IMR-90 (cell line): Measurements from ENCODE around the gene CDCA4. TPM values are rescaled to one million over a fixed set of nuclear protein-coding genes. Genes with fewer than 3 reads are reported as not detected.

Experiments used
- ATAC-seq: fragments of 200-7000 bp; cut with Tn5 transposase; 2 replicates; pipeline ENCODE4 v1.9.1; 2020; ENCODE audit warnings: low read depth, mild to moderate bottlenecking, moderate library complexity
- BruUV-seq: library from RNA; stranded (reverse); fragments of 400-500 nt; replicated peaks from 2 replicates; lab custom pipeline; 2021; lab: Mats Ljungman, UMichigan
- CTCF ChIA-PET: fragments of 300-600 bp; formaldehyde crosslinking; extraction: SDS; loops from one replicate; lab custom pipeline; 2021; ENCODE audit warnings: antibody characterized with exemption; lab: Yijun Ruan, JAX
- POLR2A ChIA-PET: fragments of 300-600 bp; sonication (Branson Sonifier 250); formaldehyde crosslinking; loops from one replicate; lab custom pipeline; 2022; ENCODE audit warnings: antibody characterized with exemption; ENCODE audit not compliant: unreplicated experiment; lab: Charles Lee
- DNase-seq: peaks from one replicate; pipeline ENCODE4 v3.0.0; 2013
- H2AFZ ChIP-seq: replicated peaks from 2 replicates; pipeline ENCODE3; 2013; ENCODE audit warnings: low read length, mild to moderate bottlenecking; ENCODE audit not compliant: poor library complexity
- H2AK5ac ChIP-seq: 2 replicates; pipeline ENCODE4 v1.6.1; 2013; ENCODE audit warnings: low read depth, low read length, inconsistent platforms
- H2AK9ac ChIP-seq: replicated peaks from 2 replicates; pipeline ENCODE3; 2013; ENCODE audit warnings: mild to moderate bottlenecking, low read depth, low read length, moderate library complexity; ENCODE audit not compliant: poor library complexity
- H2BK120ac ChIP-seq: 2 replicates; pipeline ENCODE4 v1.6.1; 2013; ENCODE audit warnings: low read depth, low read length, inconsistent platforms
- H2BK15ac ChIP-seq: 3 replicates; pipeline ENCODE4 v1.6.1; 2013; ENCODE audit warnings: low read depth, low read length, inconsistent platforms
- H2BK20ac ChIP-seq: 2 replicates; pipeline ENCODE4 v1.6.1; 2013; ENCODE audit warnings: low read depth, mild to moderate bottlenecking, inconsistent platforms, low read length, moderate library complexity
- H2BK5ac ChIP-seq: 2 replicates; pipeline ENCODE4 v1.6.1; 2013; ENCODE audit warnings: mild to moderate bottlenecking, low read depth, low read length, inconsistent platforms; ENCODE audit not compliant: poor library complexity, severe bottlenecking
- H3K14ac ChIP-seq: replicated peaks from 2 replicates; pipeline ENCODE4 v1.6.1; 2013; ENCODE audit warnings: low read depth, low read length, inconsistent platforms
- H3K18ac ChIP-seq: 2 replicates; pipeline ENCODE4 v1.6.1; 2013; ENCODE audit warnings: low read depth, low read length, control low read depth
- H3K23ac ChIP-seq: 2 replicates; pipeline ENCODE4 v1.6.1; 2013; ENCODE audit warnings: low read depth, low read length, inconsistent platforms
- H3K27ac ChIP-seq: 2 replicates; pipeline ENCODE4 v1.5.1; 2013; ENCODE audit warnings: mild to moderate bottlenecking, control low read depth, low read length; ENCODE audit not compliant: insufficient read depth
- H3K27me3 ChIP-seq: 2 replicates; pipeline ENCODE4 v1.6.1; 2013; ENCODE audit warnings: low read length; ENCODE audit not compliant: control insufficient read depth, insufficient read depth
- H3K36me3 ChIP-seq: 2 replicates; pipeline ENCODE4 v1.6.1; 2013; ENCODE audit warnings: low read length, mixed read lengths; ENCODE audit not compliant: control insufficient read depth, insufficient read depth
- H3K4ac ChIP-seq: 2 replicates; pipeline ENCODE4 v1.6.1; 2013; ENCODE audit warnings: low read depth, low read length, inconsistent platforms
- H3K4me1 ChIP-seq: 2 replicates; pipeline ENCODE4 v1.6.1; 2013; ENCODE audit warnings: low read length, mixed read lengths; ENCODE audit not compliant: control insufficient read depth, insufficient read depth
- H3K4me2 ChIP-seq: 2 replicates; pipeline ENCODE4 v1.6.1; 2013; ENCODE audit warnings: low read depth, mild to moderate bottlenecking, control low read depth, low read length, moderate library complexity
- H3K4me3 ChIP-seq: 2 replicates; pipeline ENCODE4 v1.5.1; 2013; ENCODE audit warnings: low read depth, mild to moderate bottlenecking, control low read depth, low read length, moderate library complexity; ENCODE audit not compliant: insufficient read depth
- H3K56ac ChIP-seq: 2 replicates; pipeline ENCODE4 v1.6.1; 2013; ENCODE audit warnings: low read length, inconsistent platforms; ENCODE audit not compliant: insufficient read depth; ENCODE audit errors: extremely low read depth
- H3K79me1 ChIP-seq, 2 experiments: 2 replicates each; pipeline ENCODE4 v1.6.1; 2013; ENCODE audit warnings: low read length in 2 of 2, inconsistent platforms in 1 of 2, low read depth in 1 of 2
- H3K9ac ChIP-seq: 2 replicates; pipeline ENCODE4 v1.6.1; 2013; ENCODE audit warnings: low read depth, low read length, control low read depth
- H3K9me1 ChIP-seq: 2 replicates; pipeline ENCODE4 v1.6.1; 2013; ENCODE audit warnings: low read length, inconsistent platforms; ENCODE audit not compliant: insufficient read depth
- H3K9me3 ChIP-seq: 2 replicates; pipeline ENCODE4 v1.6.1; 2013; ENCODE audit warnings: low read length; ENCODE audit not compliant: control insufficient read depth, insufficient read depth
- H4K20me1 ChIP-seq: 2 replicates; pipeline ENCODE4 v1.6.1; 2013; ENCODE audit warnings: low read length, inconsistent platforms; ENCODE audit not compliant: insufficient read depth
- H4K5ac ChIP-seq: 2 replicates; pipeline ENCODE4 v1.6.1; 2013; ENCODE audit warnings: mild to moderate bottlenecking, low read depth, low read length, control low read depth
- H4K8ac ChIP-seq, 2 experiments: 2 replicates each; pipeline ENCODE4 v1.6.1; 2013; ENCODE audit warnings: low read depth in 2 of 2, low read length in 2 of 2, control low read depth in 1 of 2, inconsistent platforms in 1 of 2
- H4K91ac ChIP-seq: 2 replicates; pipeline ENCODE4 v1.6.1; 2013; ENCODE audit warnings: low read depth, low read length, inconsistent platforms; ENCODE audit not compliant: insufficient read depth
- NFE2L2 ChIP-seq: fragments of 150-350 bp; IDR thresholded peaks from 2 replicates; pipeline ENCODE4 v1.6.1; 2016; ENCODE audit warnings: low read depth, mild to moderate bottlenecking, low read length
- WGBS, 2 experiments: methylation state at CpG; one replicate each; pipeline versions ENCODE4 v1.1.5 to v1.1.7; 2013; ENCODE audit warnings: missing lambda C conversion rate in 2 of 2; ENCODE audit not compliant: insufficient read length in 1 of 2; ENCODE audit errors: extremely low coverage in 2 of 2; 5-methylcytosine and 5-hydroxymethylcytosine counted together
- dilution Hi-C: fragments of 300-500 bp; cut with HindIII; formaldehyde crosslinking; loops from one replicate; pipeline ENCODE4 v1.14.3; 2018; ENCODE audit warnings: low sequenced_read_pairs; ENCODE audit not compliant: unreplicated experiment
- in situ Hi-C: fragments of 300-500 bp; cut with MboI; formaldehyde crosslinking; loops from 3 replicates; pipeline ENCODE4 v1.14.3; 2019; ENCODE audit warnings: low sequenced_read_pairs, inconsistent platforms, mixed read lengths
- intact Hi-C: fragments of 100-400 bp; cut with micrococcal nuclease; formaldehyde crosslinking; loops from 2 replicates; pipeline ENCODE4 v1.10.0; 2022
- polyA plus RNA-seq, 3 experiments: library from polyadenylated mRNA; depleted of rRNA; stranded (reverse); fragments of >200 nt; gene quantifications; 2 replicates each; pipeline ENCODE4 v1.2.3, GENCODE V29; 2012; ENCODE audit warnings: low replicate concordance in 1 of 3
- total RNA-seq: library from RNA; depleted of rRNA; stranded (reverse); fragments of >200 nt; gene quantifications from 2 replicates; pipeline ENCODE4 v1.2.3, GENCODE V29; 2012

CDCA4 gene
- total and polyA plus RNA-seq, 2 of the 4 experiments (the other 2 are of a cell fraction), result 17.7 to 18.6 TPM

GRCh38 chr14:105022276-105022670, 1.4 kb upstream of the CDCA4 start:
- Histone ChIP-seq H2BK20ac (no peak overlapping the region), H3K27me3 (no peaks in the 10 kb centered on the region), H3K9me1 (0 out of 2 replicates have a peak, but pooled peaks cover 5% of the 10 kb centered on the region), H4K91ac (no peak overlapping the region), H3K9ac (peak overlapping the region; percentile 81), H2BK15ac (no peak overlapping the region), H2AK5ac (peak overlapping the region; percentile 87; the same call in 1 of the 2 replicates), H3K4me2 (peak overlapping the region; percentile 98), H2AFZ (no peak overlapping the region), H3K79me1 (peaks cover 10 to 21% of the 10 kb centered on the region in 2 experiments; a peak in 3 of 4 replicates), H3K14ac (0 out of 2 replicates have a peak overlapping the region, but pooled peaks have one; percentile 94), H3K23ac (peak overlapping the region; percentile 86; the same call in 1 of the 2 replicates), H3K4me1 (peaks cover 12% of the 10 kb centered on the region), H2AK9ac (no peak overlapping the region), H4K8ac (peak overlapping the region in 1 of 2 experiments; percentile 84; a peak in 2 of 4 replicates), H2BK120ac (no peak overlapping the region), H4K20me1 (peaks cover 20% of the 10 kb centered on the region), H3K18ac (no peak overlapping the region), H4K5ac (no peak overlapping the region), H3K27ac (no peak overlapping the region; the same call in 1 of the 2 replicates), H3K9me3 (no peaks in the 10 kb centered on the region), H3K36me3 (no peaks in the 10 kb centered on the region), H3K4ac (peak overlapping the region; percentile 33; the same call in 1 of the 2 replicates), H3K4me3 (no peak overlapping the region), H3K56ac (no peak overlapping the region; the same call in 1 of the 2 replicates), H2BK5ac (no peak overlapping the region)
- no CpG with 5 or more reads among the region's 2 CpGs for WGBS, 2 experiments
- dilution Hi-C loops (no loop called here), in situ Hi-C loops (no loop called here), intact Hi-C loops (no loop called here)
- BruUV-seq, result no TSS peak
- DNase-seq (no peak), ATAC-seq (no peak)
- TF ChIP-seq NFE2L2, result no peak
- ChIA-PET CTCF (no interaction called here), POLR2A (no interaction called here)
